Activated CD4-positive, alpha-beta T cell treated with anti-CD3 and anti-CD28 coated beads, Interleukin-2, amount 50 U/mL, for 24 hours (primary cell): ENCODE results near the gene DDO.

ENCODE experiments used
- DNase-seq, 2 donors: peaks; one replicate each; pipeline ENCODE4 v3.0.0-alpha.2; 2020; ENCODE audit warnings: low read depth in 1 of 2, low spot score in 1 of 2

Gene DDO

DNA sequence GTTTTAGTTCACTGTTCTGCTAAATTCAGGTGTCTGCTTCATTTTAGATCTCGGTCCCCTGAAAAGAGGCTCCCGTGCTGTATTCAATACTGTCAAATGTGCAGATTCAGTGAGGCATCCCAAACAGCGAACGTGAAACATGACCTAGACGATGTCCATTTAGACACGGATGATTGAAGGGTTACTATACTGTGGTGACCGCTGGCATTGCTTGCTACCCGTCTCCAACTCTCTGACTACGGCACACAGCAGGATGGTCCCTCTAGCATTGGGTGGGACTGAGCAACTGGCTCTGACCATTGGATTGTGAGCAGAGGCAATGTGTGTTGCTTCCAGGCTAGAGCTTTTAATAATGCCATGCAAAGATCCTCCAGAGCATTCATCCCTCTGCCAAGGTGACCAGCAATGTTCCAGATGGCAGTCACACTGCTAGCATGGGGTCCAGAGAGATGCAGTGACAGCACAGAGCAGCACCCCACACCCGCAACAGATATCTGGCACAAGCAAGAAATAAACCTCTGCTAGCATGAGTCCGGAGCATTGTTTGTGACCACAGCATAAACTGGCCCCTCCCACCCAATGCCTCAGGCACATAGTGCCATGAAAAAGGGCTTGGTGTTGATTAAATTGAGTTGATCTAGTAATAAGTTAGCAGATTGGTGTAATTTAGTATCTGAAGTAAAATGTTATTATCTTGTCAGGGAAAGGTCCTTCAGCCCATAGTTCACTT is 66.2 kb downstream of the DDO start:
- DNase-seq, result no peak

DNA sequence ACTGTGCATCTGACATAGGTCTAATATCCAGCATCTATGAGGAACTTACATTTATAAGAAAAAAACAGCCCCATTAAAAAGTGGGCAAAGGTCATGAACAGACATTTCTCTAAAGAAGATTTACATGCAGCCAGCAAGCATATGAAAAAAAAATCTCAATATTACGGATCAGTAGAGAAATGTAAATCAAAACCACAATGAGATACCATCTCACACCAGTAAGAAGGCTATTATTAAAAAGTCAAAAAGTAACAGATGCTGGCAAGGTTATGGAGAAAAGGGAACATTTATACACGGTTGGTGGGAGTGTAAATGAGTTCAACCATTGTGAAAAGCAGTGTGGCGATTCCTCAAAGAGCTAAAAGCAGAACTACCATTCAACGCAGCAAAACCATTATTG is 70.3 kb downstream of the DDO start:
- DNase-seq, result no peak

DNA sequence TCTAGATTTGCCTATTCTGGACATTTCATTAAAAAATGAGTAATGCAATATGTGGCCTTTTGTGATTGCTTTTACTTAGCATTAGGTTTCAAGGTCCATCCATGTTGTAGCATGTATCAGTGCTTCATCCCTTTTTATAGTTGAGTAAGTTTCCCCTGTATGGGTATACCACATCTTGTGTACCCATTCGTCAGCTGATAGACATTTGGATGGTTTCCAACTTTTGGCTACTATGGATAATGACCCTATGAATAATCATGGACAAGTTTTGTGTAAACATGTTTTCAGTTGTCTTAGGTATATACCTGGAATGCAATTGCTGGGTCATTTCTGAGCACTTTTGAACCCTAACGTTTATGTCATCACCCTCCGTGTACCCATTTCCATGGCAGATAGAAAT is 72.6 kb downstream of the DDO start:
- DNase-seq, result no peak
